IPS DF 6.9 (cell line): ENCODE results near the gene CYB5R2.
A peak's percentile ranks its signal among the peaks of the same experiment; 100 is the strongest.
"Not testable (repeated sequence)": the region's sequence is repeated elsewhere in the genome, so short reads cannot be mapped to it uniquely, and the experiment has no call there.

Experiments used
- DNase-seq: peaks from one replicate; pipeline ENCODE4 v3.0.0-alpha.2; 2013; ENCODE audit warnings: low read depth, low spot score
- H3K27ac ChIP-seq: one replicate; pipeline ENCODE4 v1.5.1; 2013; ENCODE audit warnings: low read length, control low read depth
- H3K27me3 ChIP-seq: 2 replicates; pipeline ENCODE4 v1.6.1; 2013; ENCODE audit warnings: mild to moderate bottlenecking, low read length; ENCODE audit not compliant: control insufficient read depth, insufficient read depth
- H3K36me3 ChIP-seq: 2 replicates; pipeline ENCODE4 v1.6.1; 2013; ENCODE audit warnings: low read length; ENCODE audit not compliant: control insufficient read depth, insufficient read depth
- H3K4me1 ChIP-seq: 2 replicates; pipeline ENCODE4 v1.6.1; 2013; ENCODE audit warnings: low read length; ENCODE audit not compliant: control insufficient read depth, insufficient read depth
- H3K4me3 ChIP-seq: 2 replicates; pipeline ENCODE4 v1.5.1; 2013; ENCODE audit warnings: mild to moderate bottlenecking, low read length
- H3K9me3 ChIP-seq: 2 replicates; pipeline ENCODE4 v1.6.1; 2013; ENCODE audit warnings: low read length, inconsistent platforms; ENCODE audit not compliant: control insufficient read depth, insufficient read depth
- WGBS: extraction: QIAGEN DNeasy Blood & Tissue Kit; methylation state at CpG from one replicate; pipeline ENCODE4 v1.1.7; 2013; ENCODE audit warnings: mixed read lengths, missing lambda C conversion rate; ENCODE audit not compliant: insufficient read length, insufficient coverage; 5-methylcytosine and 5-hydroxymethylcytosine counted together

CYB5R2 gene

GRCh38 chr11:7670641-7671040 lies 2.7 kb downstream of the CYB5R2 start:
- Histone ChIP-seq H3K4me1 (peaks cover 3% of the 10 kb centered on the region; the same call in 1 of the 2 replicates), H3K9me3 (no peaks in the 10 kb centered on the region), H3K4me3 (no peak overlapping the region), H3K36me3 (peaks cover 10% of the 10 kb centered on the region; the same call in 1 of the 2 replicates), H3K27me3 (no peaks in the 10 kb centered on the region), H3K27ac (no peak overlapping the region)
- no CpG with 5 or more reads among the region's 4 CpGs for WGBS
- DNase-seq, result no peak

DNA sequence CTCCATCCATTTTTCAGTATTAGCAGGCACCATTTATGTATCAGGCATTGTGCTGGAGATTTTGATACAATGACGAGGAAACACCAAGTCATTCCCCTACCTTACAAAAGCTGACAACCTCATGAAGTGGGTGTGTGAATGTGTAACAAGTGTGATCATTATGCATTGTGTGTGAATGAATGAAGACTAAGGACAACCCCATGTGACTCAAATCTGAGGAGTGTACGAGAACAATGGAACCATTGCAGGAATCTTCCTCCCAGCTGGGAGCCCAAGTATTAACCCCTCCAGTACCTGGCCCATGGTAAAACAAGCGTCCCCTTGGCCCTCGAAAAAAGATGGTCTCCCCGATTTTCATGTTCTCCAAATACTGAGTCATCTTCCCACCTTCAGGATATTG lies 4.4 kb downstream of the CYB5R2 start:
- Histone ChIP-seq H3K27me3 (no peaks in the 10 kb centered on the region), H3K36me3 (peaks cover 23% of the 10 kb centered on the region), H3K9me3 (peaks cover 3% of the 10 kb centered on the region; the same call in 1 of the 2 replicates), H3K4me1 (peaks cover 3% of the 10 kb centered on the region; the same call in 1 of the 2 replicates), H3K4me3 (no peak overlapping the region), H3K27ac (no peak overlapping the region)
- no CpG with 5 or more reads among the region's 5 CpGs for WGBS
- no peak for DNase-seq

DNA sequence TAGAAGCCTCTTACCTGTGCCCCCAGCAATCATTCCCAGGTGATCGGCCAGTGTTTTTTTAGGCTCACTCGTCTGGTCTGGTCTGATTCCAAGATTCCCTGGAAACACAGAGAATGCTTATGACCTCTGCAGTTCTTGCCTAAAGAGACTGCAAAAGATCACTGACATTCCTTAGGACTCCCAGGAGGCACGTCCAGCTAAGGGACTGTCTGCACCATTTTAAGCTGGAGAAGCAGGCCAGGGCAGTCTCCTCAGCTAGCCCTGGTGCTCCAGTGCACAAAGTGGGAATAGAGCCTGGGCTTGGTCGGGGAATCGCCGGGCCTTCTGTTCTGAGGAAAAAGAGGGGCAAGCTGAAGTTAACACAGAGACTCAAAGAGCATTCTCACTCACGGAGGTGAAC lies 4.8 kb downstream of the CYB5R2 start:
- H3K4me3 ChIP-seq, result no peak overlapping the region
- peaks cover 3% of the 10 kb centered on the region; the same call in 1 of the 2 replicates for H3K9me3 ChIP-seq
- no CpG with 5 or more reads among the region's 7 CpGs for WGBS
- peaks cover 3% of the 10 kb centered on the region; the same call in 1 of the 2 replicates for H3K4me1 ChIP-seq
- peaks cover 23% of the 10 kb centered on the region for H3K36me3 ChIP-seq
- H3K27ac ChIP-seq, result no peak overlapping the region
- no peaks in the 10 kb centered on the region for H3K27me3 ChIP-seq
- no peak for DNase-seq

- no peaks in the 10 kb centered on the region for H3K27me3 ChIP-seq
- H3K4me3 ChIP-seq, result no peak overlapping the region
- peaks cover 3% of the 10 kb centered on the region; the same call in 1 of the 2 replicates for H3K9me3 ChIP-seq
- no peak overlapping the region for H3K27ac ChIP-seq
- WGBS, result no CpG with 5 or more reads among the region's 2 CpGs
- H3K36me3 ChIP-seq, result peaks cover 23% of the 10 kb centered on the region
- no peaks in the 10 kb centered on the region for H3K4me1 ChIP-seq
- DNase-seq, result no peak
Measured at GRCh38 chr11:7667460-7667859, 5.8 kb downstream of the CYB5R2 start.

DNA sequence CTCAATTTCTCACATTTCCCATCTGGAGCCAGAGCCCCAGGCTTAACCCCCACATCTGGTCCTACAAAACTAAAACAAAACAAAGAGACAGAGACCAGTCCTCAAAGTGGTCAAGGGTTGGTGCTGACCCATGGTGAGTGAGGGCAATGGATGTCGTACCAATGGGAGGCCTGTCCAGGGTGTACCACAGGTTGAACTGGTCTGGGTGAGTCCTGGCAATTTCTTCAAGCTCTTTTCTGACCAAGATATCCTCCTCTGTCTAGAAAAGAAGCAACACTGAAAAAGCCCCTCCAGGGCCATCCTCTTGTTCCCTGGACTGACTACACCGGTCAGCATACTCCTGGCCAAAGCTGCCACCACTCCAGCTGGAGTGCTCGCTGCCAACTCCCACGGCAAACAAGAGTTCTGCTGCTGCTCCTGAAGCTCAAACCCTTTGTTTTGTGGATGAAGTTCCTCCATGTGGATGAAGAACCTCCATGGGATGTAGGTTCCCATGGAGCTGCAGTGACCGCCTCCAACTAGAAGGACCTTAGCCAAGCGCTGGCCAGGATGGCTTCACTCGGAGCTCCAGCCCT lies 6.9 kb downstream of the CYB5R2 start:
- H3K4me3 ChIP-seq, result no peak overlapping the region
- no peaks in the 10 kb centered on the region for H3K27me3 ChIP-seq
- peaks cover 23% of the 10 kb centered on the region for H3K36me3 ChIP-seq
- no peaks in the 10 kb centered on the region for H3K4me1 ChIP-seq
- DNase-seq, result no peak
- H3K9me3 ChIP-seq, result peaks cover 3% of the 10 kb centered on the region; the same call in 1 of the 2 replicates
- H3K27ac ChIP-seq, result no peak overlapping the region
- WGBS, result no CpG with 5 or more reads among the region's 7 CpGs

DNA sequence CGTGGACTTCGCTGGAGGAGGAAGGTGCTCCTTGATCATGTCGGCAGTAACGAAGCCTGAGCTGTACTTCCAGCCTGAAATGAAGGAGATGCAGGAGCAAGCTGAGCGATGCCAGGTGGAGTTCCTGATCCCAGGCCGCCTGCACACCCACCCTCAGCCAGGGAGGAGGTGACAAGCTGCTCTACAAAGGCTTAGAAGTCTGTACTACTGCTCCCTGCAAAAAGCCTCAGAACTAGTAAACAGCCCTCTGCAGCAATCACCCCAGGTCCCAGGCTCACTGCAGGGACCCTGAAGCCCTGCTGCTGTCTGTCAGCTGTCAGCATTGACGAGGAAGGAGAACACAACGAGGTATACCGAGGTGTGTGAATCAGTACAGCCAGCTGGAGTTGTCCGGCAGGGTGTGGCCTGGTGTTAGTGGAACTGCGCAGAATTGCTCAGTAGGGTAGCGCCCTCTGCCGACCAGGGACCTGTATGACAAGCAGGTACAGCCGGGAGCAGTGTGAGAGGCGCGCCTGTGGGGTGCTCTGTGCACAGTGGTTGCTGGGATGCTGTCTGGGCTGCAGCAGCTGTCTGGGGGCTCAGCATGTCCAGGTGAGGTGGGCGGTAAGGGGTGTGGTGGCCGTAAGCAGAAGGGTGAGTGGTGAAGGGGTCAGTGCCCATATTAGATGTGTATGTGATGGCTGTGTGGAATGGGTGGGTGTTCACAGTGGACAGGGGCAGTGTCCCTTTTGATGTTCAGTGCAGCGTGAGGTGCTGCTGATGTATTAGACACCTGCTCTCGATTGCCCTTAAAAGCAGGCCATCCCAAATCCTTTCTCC lies 7.6 kb downstream of the CYB5R2 start:
- DNase-seq, result peak; percentile 50
- Histone ChIP-seq H3K27me3 (no peaks in the 10 kb centered on the region), H3K36me3 (peaks cover 23% of the 10 kb centered on the region), H3K4me1 (no peaks in the 10 kb centered on the region), H3K27ac (no peak overlapping the region), H3K9me3 (peaks cover 3% of the 10 kb centered on the region; the same call in 1 of the 2 replicates), H3K4me3 (no peak overlapping the region)
- WGBS, result no CpG with 5 or more reads among the region's 20 CpGs

DNA sequence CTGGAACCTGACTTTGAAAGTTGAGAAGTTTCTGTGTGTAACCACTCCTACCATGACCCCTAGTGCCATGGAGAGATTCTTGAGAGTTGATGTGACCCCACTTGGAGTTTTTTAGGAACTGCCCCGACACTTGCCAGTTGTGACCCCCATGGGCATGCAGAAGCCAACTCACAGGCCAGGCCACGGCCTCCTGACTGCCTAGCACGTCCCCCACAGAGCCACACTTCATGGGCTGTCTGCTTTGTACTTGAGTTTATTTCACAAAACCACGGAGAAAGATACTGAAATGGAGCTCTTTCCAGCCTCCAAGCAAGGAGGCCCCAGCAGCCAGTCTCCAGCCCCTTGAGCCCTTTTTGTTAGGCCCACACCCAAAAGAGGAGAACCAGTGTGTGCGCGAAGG lies 8.4 kb downstream of the CYB5R2 start:
- Histone ChIP-seq H3K4me3 (no peak overlapping the region), H3K27me3 (no peaks in the 10 kb centered on the region), H3K27ac (no peak overlapping the region), H3K9me3 (peaks cover 3% of the 10 kb centered on the region; the same call in 1 of the 2 replicates), H3K4me1 (no peaks in the 10 kb centered on the region), H3K36me3 (peaks cover 23% of the 10 kb centered on the region)
- no CpG with 5 or more reads among the region's 6 CpGs for WGBS
- no peak for DNase-seq

- not testable (repeated sequence) for H3K4me3 ChIP-seq, H3K27ac ChIP-seq, H3K9me3 ChIP-seq, H3K4me1 ChIP-seq, DNase-seq, H3K27me3 ChIP-seq
- WGBS, result no CpG with 5 or more reads among the region's 16 CpGs
- peaks cover 22% of the 10 kb centered on the region for H3K36me3 ChIP-seq
Measured at GRCh38 chr11:7663531-7663930, 9.8 kb downstream of the CYB5R2 start.

GRCh38 chr11:7657306-7658025 lies 15.8 kb downstream of the CYB5R2 start:
- no CpG with 5 or more reads among the region's 15 CpGs for WGBS
- no peaks in the 10 kb centered on the region for H3K4me1 ChIP-seq
- DNase-seq, result peak; percentile 71

GRCh38 chr11:7656704-7657103 lies 16.6 kb downstream of the CYB5R2 start:
- DNase-seq, result no peak
- no peaks in the 10 kb centered on the region for H3K4me1 ChIP-seq
- H3K27ac ChIP-seq, result no peak overlapping the region
- no peak overlapping the region for H3K4me3 ChIP-seq
- WGBS, result no CpG with 5 or more reads among the region's 11 CpGs
- no peaks in the 10 kb centered on the region for H3K9me3 ChIP-seq
- H3K36me3 ChIP-seq, result peaks cover 4% of the 10 kb centered on the region; the same call in 1 of the 2 replicates
- H3K27me3 ChIP-seq, result no peaks in the 10 kb centered on the region

More at GRCh38 chr11:7657306-7658025, 15.8 kb downstream of the CYB5R2 start:
- no peaks in the 10 kb centered on the region for H3K27me3 ChIP-seq
- no peak overlapping the region for H3K4me3 ChIP-seq
- no peaks in the 10 kb centered on the region for H3K9me3 ChIP-seq
- no peaks in the 10 kb centered on the region for H3K36me3 ChIP-seq
- H3K27ac ChIP-seq, result no peak overlapping the region
